Measurements from ENCODE around the gene USP31. TPM values are rescaled to one million over a fixed set of nuclear protein-coding genes. Genes with fewer than 3 reads are reported as not detected.

Gene USP31
- total RNA-seq, 1 experiment from 2014 or later: 26.9 TPM

DNA sequence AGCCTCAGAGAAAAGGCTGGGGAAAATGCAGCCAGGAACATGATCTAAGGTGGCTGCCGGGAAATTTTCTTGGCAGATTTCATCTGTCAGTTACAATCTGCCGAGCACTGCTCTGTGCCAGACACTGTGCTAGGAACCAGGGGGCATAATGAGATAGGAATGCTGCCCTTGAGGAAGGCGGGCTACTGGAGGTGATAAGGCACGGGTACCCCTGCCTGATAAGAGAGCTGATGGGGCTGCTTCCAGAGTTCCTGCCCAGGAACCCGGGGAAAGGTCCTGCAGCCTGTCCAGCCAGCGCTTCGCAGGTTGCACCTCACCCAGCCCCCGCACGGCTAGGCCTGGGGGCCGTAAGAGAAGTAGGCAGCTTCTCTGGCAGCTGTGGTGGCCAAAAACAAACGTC is 36.4 kb upstream of the USP31 start:
- Mint-ChIP-seq H3K27ac (ENCODE audit: low read depth, unreplicated experiment) (peak overlapping the region; percentile 25), H3K27me3 (ENCODE audit: insufficient read depth, unreplicated experiment) (no peaks in the 10 kb centered on the region), H3K4me1 (ENCODE audit: insufficient read depth, unreplicated experiment) (peaks cover 28% of the 10 kb centered on the region), H3K4me3 (ENCODE audit: unreplicated experiment) (peak overlapping the region; percentile 84), H3K9me3 (ENCODE audit: unreplicated experiment) (no peaks in the 10 kb centered on the region), H3K36me3 (ENCODE audit: insufficient read depth, unreplicated experiment) (peaks cover 62% of the 10 kb centered on the region)
- CTCF ChIA-PET: interaction anchor here (0.8 to 24.1 kb wide), 4 partner anchors 93 to 318 kb away, joined by 3 to 516 read pairs (median 4); no protein-coding TSS in a partner anchor
- POLR2A ChIA-PET: interaction anchor here (0.6 to 5.8 kb wide), 6 partner anchors 37 to 248 kb away, joined by 3 to 66 read pairs (median 5); partner anchors contain the start of gene USP31
- BruUV-seq (replicated peaks): no TSS peak
- no peak for TF ChIP-seq CTCF (IDR thresholded peaks at IDR 0.05; ENCODE audit: unreplicated experiment)
- DNase-seq (ENCODE audit: unreplicated experiment): no peak
- intact Hi-C loops (cut with micrococcal nuclease): no loop called here

DNA sequence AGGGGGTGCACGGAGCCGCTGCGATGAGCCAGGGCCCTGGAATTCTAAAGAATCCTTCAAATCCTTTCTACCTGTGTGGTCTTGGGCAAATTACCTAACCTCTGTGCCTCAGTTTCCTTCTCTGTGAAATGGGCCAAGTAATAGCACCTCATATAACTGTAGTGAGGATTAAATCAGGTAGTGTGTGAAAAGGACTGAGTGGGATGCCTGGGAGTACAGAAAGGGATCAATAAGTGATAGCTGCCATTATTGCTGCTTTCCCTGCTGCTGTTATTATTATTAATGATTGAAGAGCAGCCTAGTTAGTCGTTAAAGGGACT is 34.3 kb upstream of the USP31 start:
- BruUV-seq (replicated peaks): no TSS peak
- Mint-ChIP-seq H3K27me3 (ENCODE audit: insufficient read depth, unreplicated experiment) (no peaks in the 10 kb centered on the region), H3K4me1 (ENCODE audit: insufficient read depth, unreplicated experiment) (peaks cover 28% of the 10 kb centered on the region), H3K4me3 (ENCODE audit: unreplicated experiment) (peak overlapping the region; percentile 84), H3K36me3 (ENCODE audit: insufficient read depth, unreplicated experiment) (peaks cover 41% of the 10 kb centered on the region), H3K27ac (ENCODE audit: low read depth, unreplicated experiment) (peak overlapping the region; percentile 35), H3K9me3 (ENCODE audit: unreplicated experiment) (no peaks in the 10 kb centered on the region)
- TF ChIP-seq CTCF (IDR thresholded peaks at IDR 0.05; ENCODE audit: unreplicated experiment): no peak
- intact Hi-C loops (cut with micrococcal nuclease): loop anchor here (2.0 to 5.0 kb wide), 2 partner anchors 75 to 119 kb away; partner anchors contain the start of gene SCNN1B
- POLR2A ChIA-PET: interaction anchor here (0.8 to 5.8 kb wide), 25 partner anchors 8 to 373 kb away, joined by 3 to 66 read pairs (median 4); no protein-coding TSS in a partner anchor
- CTCF ChIA-PET: interaction anchor here (0.6 to 24.1 kb wide), 16 partner anchors 9 to 606 kb away, joined by 3 to 516 read pairs (median 5); partner anchors contain the start of gene SCNN1B
- DNase-seq (ENCODE audit: unreplicated experiment): no peak

DNA sequence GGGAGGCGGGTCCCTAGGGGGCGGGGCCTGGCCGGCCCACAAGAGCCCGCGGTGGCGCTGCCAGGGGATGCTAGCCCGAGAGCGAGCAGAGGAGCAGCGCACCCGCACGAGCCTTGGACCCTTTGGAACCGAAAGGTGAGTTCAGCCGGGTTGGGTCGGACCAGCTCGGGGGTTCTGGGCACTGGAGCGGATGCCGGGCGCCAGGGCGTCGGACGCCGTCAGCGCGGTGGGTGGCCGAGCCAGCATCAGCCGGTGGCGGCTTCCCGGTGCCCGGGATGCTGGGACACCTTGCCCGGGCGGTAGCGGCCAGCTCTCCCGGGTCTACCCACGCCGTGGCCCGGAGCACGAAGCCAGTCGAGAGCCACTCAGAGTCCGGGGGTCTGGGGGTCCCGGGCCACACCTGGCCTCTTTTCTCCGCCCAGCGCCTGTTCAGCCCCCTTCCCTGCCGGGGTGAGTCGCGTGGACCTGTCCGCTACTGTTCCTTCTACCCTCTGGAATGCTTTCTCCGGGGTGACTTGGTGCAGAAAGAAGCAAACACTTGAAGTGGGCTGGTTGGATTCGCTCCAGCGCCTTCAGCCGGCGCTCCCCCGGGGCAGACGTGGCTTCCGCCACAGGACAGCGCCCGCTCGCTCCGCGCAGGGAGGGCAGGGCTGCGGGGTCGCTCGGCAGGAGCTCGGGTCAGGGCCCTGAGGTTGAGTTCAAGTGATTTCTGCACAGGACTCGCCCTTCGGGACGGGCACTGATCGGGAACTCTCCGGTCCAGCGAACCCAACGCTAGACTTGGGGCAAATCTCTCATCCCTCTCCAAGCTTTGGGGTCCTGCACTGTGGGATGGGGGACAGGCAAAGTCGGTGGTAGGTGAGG is 33.7 kb upstream of the USP31 start, which contains the start of gene SCNN1G:
SCNN1G (plus strand) TSS at position 67 of the 864 bp plus-strand sequence. CDS start 3,527 bp downstream, outside the sequence.
- peaks cover 26% of the 10 kb centered on the region for H3K4me1 Mint-ChIP-seq (ENCODE audit: insufficient read depth, unreplicated experiment)
- BruUV-seq (replicated peaks): TSS peak; percentile 41
- TF ChIP-seq CTCF (IDR thresholded peaks at IDR 0.05; ENCODE audit: unreplicated experiment): no peak
- POLR2A ChIA-PET: interaction anchor here (0.7 to 5.8 kb wide), 21 partner anchors 9 to 373 kb away, joined by 3 to 66 read pairs (median 5); no protein-coding TSS in a partner anchor
- intact Hi-C loops (cut with micrococcal nuclease): loop anchor here (1.0 to 5.0 kb wide), 3 partner anchors 76 to 251 kb away; partner anchors contain the start of gene SCNN1B
- CTCF ChIA-PET: interaction anchor here (0.6 to 24.1 kb wide), 20 partner anchors 9 to 1042 kb away, joined by 3 to 516 read pairs (median 5); partner anchors contain the start of gene SCNN1B
- peaks cover 35% of the 10 kb centered on the region for H3K36me3 Mint-ChIP-seq (ENCODE audit: insufficient read depth, unreplicated experiment)
- peak within 1 kb of the TSS; percentile 84 for H3K4me3 Mint-ChIP-seq (ENCODE audit: unreplicated experiment)
- no peaks in the 10 kb centered on the region for H3K9me3 Mint-ChIP-seq (ENCODE audit: unreplicated experiment)
- no peaks in the 10 kb centered on the region for H3K27me3 Mint-ChIP-seq (ENCODE audit: insufficient read depth, unreplicated experiment)
- peak; percentile 23 for DNase-seq (ENCODE audit: unreplicated experiment)
- peak within 1 kb of the TSS; percentile 35 for H3K27ac Mint-ChIP-seq (ENCODE audit: low read depth, unreplicated experiment)

DNA sequence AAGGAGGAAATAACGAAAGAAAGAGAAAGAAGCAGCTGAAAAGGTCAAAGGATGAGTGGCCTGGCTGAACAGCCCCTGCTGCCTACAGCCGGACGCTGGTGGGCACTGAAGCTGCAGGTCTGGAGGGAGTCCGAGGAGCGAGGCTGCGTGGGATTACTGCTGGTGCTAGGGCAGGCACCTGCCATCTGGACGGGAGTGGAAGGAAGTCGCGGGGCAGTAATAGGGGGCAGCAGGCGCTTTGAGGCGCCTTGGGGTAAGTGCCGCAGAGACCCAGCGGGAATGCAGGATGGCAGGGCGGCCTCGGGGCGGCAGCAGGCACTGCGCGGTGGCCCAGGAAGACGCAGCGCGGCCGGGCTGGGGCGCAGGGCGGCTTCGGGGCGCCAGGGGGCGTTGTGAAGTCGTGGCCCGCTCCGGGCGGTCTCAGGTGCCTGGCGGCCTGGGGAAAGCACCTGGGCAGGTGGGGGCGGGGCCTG is 33.0 kb upstream of the USP31 start:
- peak; percentile 89 for DNase-seq (ENCODE audit: unreplicated experiment)
- intact Hi-C loops (cut with micrococcal nuclease): loop anchor here (1.0 to 5.0 kb wide), 3 partner anchors 77 to 252 kb away; partner anchors contain the start of gene SCNN1B
- no peaks in the 10 kb centered on the region for H3K9me3 Mint-ChIP-seq (ENCODE audit: unreplicated experiment)
- peaks cover 21% of the 10 kb centered on the region for H3K4me1 Mint-ChIP-seq (ENCODE audit: insufficient read depth, unreplicated experiment)
- peak overlapping the region; percentile 84 for H3K4me3 Mint-ChIP-seq (ENCODE audit: unreplicated experiment)
- CTCF ChIA-PET: interaction anchor here (0.6 to 24.1 kb wide), 30 partner anchors 9 to 1976 kb away, joined by 3 to 516 read pairs (median 4); partner anchors contain the start of gene SCNN1B
- BruUV-seq (replicated peaks): no TSS peak
- H3K27ac Mint-ChIP-seq (ENCODE audit: low read depth, unreplicated experiment): no peak overlapping the region
- H3K27me3 Mint-ChIP-seq (ENCODE audit: insufficient read depth, unreplicated experiment): no peaks in the 10 kb centered on the region
- peaks cover 29% of the 10 kb centered on the region for H3K36me3 Mint-ChIP-seq (ENCODE audit: insufficient read depth, unreplicated experiment)
- TF ChIP-seq CTCF (IDR thresholded peaks at IDR 0.05; ENCODE audit: unreplicated experiment): peak; percentile 99
- POLR2A ChIA-PET: interaction anchor here (0.7 to 5.8 kb wide), 5 partner anchors 75 to 252 kb away, joined by 3 to 66 read pairs (median 36); no protein-coding TSS in a partner anchor
